ENCODE data around the gene TRMT1.
A peak's percentile ranks its signal among the peaks of the same experiment; 100 is the strongest.

TRMT1 gene

DNA sequence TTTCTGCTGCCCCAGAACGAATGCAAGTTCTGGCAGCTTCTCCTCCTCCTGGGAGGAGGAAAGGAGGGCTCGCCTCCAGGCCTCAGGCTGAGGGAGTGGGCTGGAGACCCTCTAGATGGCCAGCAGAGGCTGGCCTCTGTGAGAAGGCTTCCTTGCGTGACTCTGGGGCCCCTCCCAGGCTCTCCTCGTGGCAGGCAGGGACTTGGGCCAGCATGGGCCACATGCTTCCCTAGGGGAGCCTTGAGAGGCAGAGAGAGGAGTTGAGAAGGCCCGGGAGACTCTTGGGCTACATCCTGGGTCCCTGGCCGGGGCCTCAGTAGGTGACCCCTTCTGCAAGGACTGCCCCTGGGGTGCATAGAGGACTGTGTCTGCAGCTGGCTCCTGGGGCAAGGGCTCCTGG lies 39.8 kb downstream of the TRMT1 start:
- Histone ChIP-seq H4K8ac (ENCODE audit: low read depth, low read length) (no peak overlapping the region), H3K18ac (ENCODE audit: low read length) (no peak overlapping the region), H3K27ac (ENCODE audit: low read depth, low read length) (no peak overlapping the region), H3K4me2 (ENCODE audit: low read length) (no peak overlapping the region), H3K4me1 (ENCODE audit: control insufficient read depth, low read depth, low read length) (peaks cover 5% of the 10 kb centered on the region), H3K79me2 (ENCODE audit: control insufficient read depth, insufficient read depth, low read length) (no peaks in the 10 kb centered on the region), H3K23ac (ENCODE audit: low read length) (no peak overlapping the region), H3K56ac (ENCODE audit: low read length) (no peak overlapping the region), H4K5ac (ENCODE audit: low read length) (no peak overlapping the region), H2AK5ac (ENCODE audit: low read length) (no peak overlapping the region), H2BK15ac (replicated peaks; ENCODE audit: low read depth) (no peak overlapping the region), H3K36me3 (ENCODE audit: control insufficient read depth, insufficient read depth, low read length) (no peaks in the 10 kb centered on the region), H3K79me1 (ENCODE audit: low read length) (no peaks in the 10 kb centered on the region), H3K9ac (ENCODE audit: low read length) (no peak overlapping the region), H2BK5ac (ENCODE audit: low read length) (no peak overlapping the region), H2BK120ac (ENCODE audit: low read depth, low read length) (no peak overlapping the region), H3K27me3 (ENCODE audit: insufficient read depth, low read length, poor library complexity) (no peaks in the 10 kb centered on the region), H3K4ac (ENCODE audit: low read depth, low read length) (no peak overlapping the region), H3K4me3 (ENCODE audit: low read length) (no peak overlapping the region)
- WGBS (ENCODE audit: extremely low coverage, insufficient coverage, low lambda C conversion rate): no CpG with 5 or more reads among the region's 6 CpGs
- no peak for DNase-seq

- no peak overlapping the region for H2AK5ac ChIP-seq (ENCODE audit: low read length)
- no peak overlapping the region for H3K9ac ChIP-seq (ENCODE audit: low read length)
- H3K27ac ChIP-seq (ENCODE audit: low read depth, low read length): no peak overlapping the region
- no peak overlapping the region for H3K4ac ChIP-seq (ENCODE audit: low read depth, low read length)
- no peaks in the 10 kb centered on the region for H3K79me1 ChIP-seq (ENCODE audit: low read length)
- no peak overlapping the region for H4K8ac ChIP-seq (ENCODE audit: low read depth, low read length)
- no peaks in the 10 kb centered on the region for H3K36me3 ChIP-seq (ENCODE audit: control insufficient read depth, insufficient read depth, low read length)
- H3K4me3 ChIP-seq (ENCODE audit: low read length): no peak overlapping the region
- H3K4me1 ChIP-seq (ENCODE audit: control insufficient read depth, low read depth, low read length): peaks cover 5% of the 10 kb centered on the region
- H4K5ac ChIP-seq (ENCODE audit: low read length): no peak overlapping the region
- H3K27me3 ChIP-seq (ENCODE audit: insufficient read depth, low read length, poor library complexity): no peaks in the 10 kb centered on the region
- H3K23ac ChIP-seq (ENCODE audit: low read length): no peak overlapping the region
- WGBS (ENCODE audit: extremely low coverage, insufficient coverage, low lambda C conversion rate): no CpG with 5 or more reads among the region's 8 CpGs
- no peak overlapping the region for H2BK15ac ChIP-seq (replicated peaks; ENCODE audit: low read depth)
- H2BK5ac ChIP-seq (ENCODE audit: low read length): no peak overlapping the region
- H3K18ac ChIP-seq (ENCODE audit: low read length): no peak overlapping the region
- no peak overlapping the region for H2BK120ac ChIP-seq (ENCODE audit: low read depth, low read length)
- no peak for DNase-seq
- H3K56ac ChIP-seq (ENCODE audit: low read length): no peak overlapping the region
- no peaks in the 10 kb centered on the region for H3K79me2 ChIP-seq (ENCODE audit: control insufficient read depth, insufficient read depth, low read length)
- no peak overlapping the region for H3K4me2 ChIP-seq (ENCODE audit: low read length)
Observed at GRCh38 chr19:13076320-13076719, 40.2 kb downstream of the TRMT1 start.

GRCh38 chr19:13074378-13074777 lies 42.2 kb downstream of the TRMT1 start:
- Histone ChIP-seq H3K9ac (ENCODE audit: low read length) (no peak overlapping the region), H3K18ac (ENCODE audit: low read length) (no peak overlapping the region), H3K23ac (ENCODE audit: low read length) (no peak overlapping the region), H3K36me3 (ENCODE audit: control insufficient read depth, insufficient read depth, low read length) (no peaks in the 10 kb centered on the region), H3K79me2 (ENCODE audit: control insufficient read depth, insufficient read depth, low read length) (no peaks in the 10 kb centered on the region), H3K4ac (ENCODE audit: low read depth, low read length) (no peak overlapping the region), H2BK5ac (ENCODE audit: low read length) (no peak overlapping the region), H2AK5ac (ENCODE audit: low read length) (no peak overlapping the region), H3K27me3 (ENCODE audit: insufficient read depth, low read length, poor library complexity) (no peaks in the 10 kb centered on the region), H4K8ac (ENCODE audit: low read depth, low read length) (no peak overlapping the region), H2BK15ac (replicated peaks; ENCODE audit: low read depth) (no peak overlapping the region), H3K56ac (ENCODE audit: low read length) (no peak overlapping the region), H2BK120ac (ENCODE audit: low read depth, low read length) (no peak overlapping the region), H3K4me2 (ENCODE audit: low read length) (no peak overlapping the region), H3K4me1 (ENCODE audit: control insufficient read depth, low read depth, low read length) (peaks cover 6% of the 10 kb centered on the region), H3K27ac (ENCODE audit: low read depth, low read length) (no peak overlapping the region), H4K5ac (ENCODE audit: low read length) (no peak overlapping the region), H3K79me1 (ENCODE audit: low read length) (no peaks in the 10 kb centered on the region), H3K4me3 (ENCODE audit: low read length) (no peak overlapping the region)
- DNase-seq: no peak
- WGBS (ENCODE audit: extremely low coverage, insufficient coverage, low lambda C conversion rate): no CpG with 5 or more reads among the region's 4 CpGs

- WGBS (ENCODE audit: extremely low coverage, insufficient coverage, low lambda C conversion rate): no CpG with 5 or more reads among the region's 5 CpGs
- no peak overlapping the region for H4K8ac ChIP-seq (ENCODE audit: low read depth, low read length)
Observed at GRCh38 chr19:13073263-13073662, 43.3 kb downstream of the TRMT1 start.

DNA sequence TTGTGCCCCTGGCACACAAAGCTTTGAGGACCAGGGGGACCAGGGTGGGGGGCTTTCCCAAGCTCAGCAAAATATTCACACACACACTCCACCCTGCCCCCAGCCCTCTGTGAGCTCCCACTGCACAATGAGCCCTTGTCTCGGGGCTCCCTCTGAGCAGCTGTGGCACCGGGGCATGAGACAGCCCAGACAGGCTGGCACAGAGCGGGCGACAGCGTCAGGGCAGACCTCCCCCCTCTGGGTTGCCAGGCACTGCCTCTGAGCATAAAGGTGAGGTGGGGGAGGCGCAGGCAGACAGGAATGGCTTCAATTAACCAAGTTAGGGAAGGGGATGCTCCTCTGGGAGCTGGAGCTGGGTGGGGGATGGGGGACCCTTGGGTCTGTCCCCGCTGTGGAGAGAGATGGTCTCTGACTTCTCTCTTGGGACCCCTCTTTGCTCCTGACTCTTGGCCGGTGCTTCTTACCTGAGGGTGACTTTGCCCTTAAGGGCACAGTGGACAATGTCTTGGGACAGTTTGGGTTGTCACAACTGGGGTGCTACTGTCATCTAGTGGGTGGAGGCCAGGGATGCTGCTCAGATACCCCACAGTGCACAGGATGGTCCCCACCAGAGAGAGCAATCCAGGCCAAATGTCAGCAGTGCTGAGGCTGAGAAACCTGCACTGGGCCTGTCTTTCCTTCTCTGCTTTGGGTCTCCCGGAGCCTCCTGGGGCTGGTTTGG lies 44.2 kb downstream of the TRMT1 start:
- Histone ChIP-seq H4K5ac (ENCODE audit: low read length) (no peak overlapping the region), H3K4me3 (ENCODE audit: low read length) (no peak overlapping the region), H3K23ac (ENCODE audit: low read length) (no peak overlapping the region), H3K4ac (ENCODE audit: low read depth, low read length) (no peak overlapping the region), H3K18ac (ENCODE audit: low read length) (no peak overlapping the region), H3K4me1 (ENCODE audit: control insufficient read depth, low read depth, low read length) (peaks cover 1% of the 10 kb centered on the region), H4K8ac (ENCODE audit: low read depth, low read length) (no peak overlapping the region), H2BK120ac (ENCODE audit: low read depth, low read length) (no peak overlapping the region), H2AK5ac (ENCODE audit: low read length) (no peak overlapping the region), H3K27ac (ENCODE audit: low read depth, low read length) (no peak overlapping the region), H3K9ac (ENCODE audit: low read length) (no peak overlapping the region), H3K56ac (ENCODE audit: low read length) (no peak overlapping the region), H2BK5ac (ENCODE audit: low read length) (no peak overlapping the region), H3K79me2 (ENCODE audit: control insufficient read depth, insufficient read depth, low read length) (no peaks in the 10 kb centered on the region), H3K27me3 (ENCODE audit: insufficient read depth, low read length, poor library complexity) (no peaks in the 10 kb centered on the region), H3K4me2 (ENCODE audit: low read length) (no peak overlapping the region), H3K79me1 (ENCODE audit: low read length) (no peaks in the 10 kb centered on the region), H3K36me3 (ENCODE audit: control insufficient read depth, insufficient read depth, low read length) (no peaks in the 10 kb centered on the region), H2BK15ac (replicated peaks; ENCODE audit: low read depth) (no peak overlapping the region)
- no peak for DNase-seq
- WGBS (ENCODE audit: extremely low coverage, insufficient coverage, low lambda C conversion rate): no CpG with 5 or more reads among the region's 9 CpGs

More at GRCh38 chr19:13073263-13073662, 43.3 kb downstream of the TRMT1 start:
- no peak overlapping the region for H2BK5ac ChIP-seq (ENCODE audit: low read length)
- no peak overlapping the region for H3K9ac ChIP-seq (ENCODE audit: low read length)
- no peak overlapping the region for H3K4ac ChIP-seq (ENCODE audit: low read depth, low read length)
- H3K36me3 ChIP-seq (ENCODE audit: control insufficient read depth, insufficient read depth, low read length): no peaks in the 10 kb centered on the region
- H3K56ac ChIP-seq (ENCODE audit: low read length): no peak overlapping the region
- H3K27ac ChIP-seq (ENCODE audit: low read depth, low read length): no peak overlapping the region
- no peaks in the 10 kb centered on the region for H3K27me3 ChIP-seq (ENCODE audit: insufficient read depth, low read length, poor library complexity)
- peaks cover 6% of the 10 kb centered on the region for H3K4me1 ChIP-seq (ENCODE audit: control insufficient read depth, low read depth, low read length)
- H2AK5ac ChIP-seq (ENCODE audit: low read length): no peak overlapping the region
- peak; percentile 54 for DNase-seq
- no peaks in the 10 kb centered on the region for H3K79me2 ChIP-seq (ENCODE audit: control insufficient read depth, insufficient read depth, low read length)
- no peaks in the 10 kb centered on the region for H3K79me1 ChIP-seq (ENCODE audit: low read length)
- H2BK15ac ChIP-seq (replicated peaks; ENCODE audit: low read depth): no peak overlapping the region
- no peak overlapping the region for H3K23ac ChIP-seq (ENCODE audit: low read length)
- no peak overlapping the region for H3K4me2 ChIP-seq (ENCODE audit: low read length)
- H3K18ac ChIP-seq (ENCODE audit: low read length): no peak overlapping the region
- H2BK120ac ChIP-seq (ENCODE audit: low read depth, low read length): no peak overlapping the region
- no peak overlapping the region for H4K5ac ChIP-seq (ENCODE audit: low read length)
- no peak overlapping the region for H3K4me3 ChIP-seq (ENCODE audit: low read length)

Data from mesendoderm (in vitro differentiated cells).